ENCODE data around the gene ITGA1. TPM values are rescaled to one million over a fixed set of nuclear protein-coding genes. Genes with fewer than 3 reads are reported as not detected.

The ITGA1 gene
- total and polyA plus RNA-seq, 2 of the 8 experiments (the other 6 are each of a cell fraction or from before 2014, with no cell fraction given): 2.3 to 9.0 TPM

GRCh38 chr5:52844885-52845284 is 57.2 kb downstream of the ITGA1 start:
- no peak overlapping the region for H3K9ac ChIP-seq (replicated peaks in 1 of 4; ENCODE audit: extremely low read depth in 1 of 4, low read depth in 3 of 4, low read length in 3 of 4)
- no peak overlapping the region for H4K5ac ChIP-seq (ENCODE audit: insufficient read length, low read depth, low read length)
- no peak overlapping the region for H2BK120ac ChIP-seq (replicated peaks; ENCODE audit: low read depth, low read length)
- no peak for FAIRE-seq
- H3K4me2 ChIP-seq (ENCODE audit: insufficient read depth in 1 of 2, low read depth in 2 of 2, low read length in 2 of 2): no peak overlapping the region
- H3K9me3 ChIP-seq (ENCODE audit: insufficient read depth in 2 of 2, low read depth in 1 of 2, low read length in 1 of 2): no peaks in the 10 kb centered on the region
- no peak overlapping the region for H2AK5ac ChIP-seq (ENCODE audit: low read depth, low read length)
- peaks cover 0 to 2% (median 0%) of the 10 kb centered on the region in 4 experiments; a peak in 1 of 7 replicates for H3K27me3 ChIP-seq (replicated peaks in 1 of 4; ENCODE audit: control insufficient read depth in 3 of 4, extremely low read depth in 1 of 4, insufficient read depth in 3 of 4, low read length in 3 of 4)
- H3K14ac ChIP-seq (ENCODE audit: insufficient read length): no peak overlapping the region
- H2AFZ ChIP-seq (ENCODE audit: low read length): no peak overlapping the region
- no peak overlapping the region for H2BK12ac ChIP-seq (ENCODE audit: low read depth, low read length)
- H4K20me1 ChIP-seq (replicated peaks in 1 of 2; ENCODE audit: control insufficient read depth in 1 of 2, insufficient read depth in 2 of 2, low read length in 2 of 2): no peaks in the 10 kb centered on the region
- no peaks in the 10 kb centered on the region for H3K36me3 ChIP-seq (ENCODE audit: control insufficient read depth in 2 of 4, insufficient read depth in 4 of 4, low read length in 3 of 4)
- H3K23me2 ChIP-seq (ENCODE audit: low read depth, low read length): no peaks in the 10 kb centered on the region
- H2BK20ac ChIP-seq (ENCODE audit: low read length): no peak overlapping the region
- H3K4ac ChIP-seq (replicated peaks; ENCODE audit: insufficient read length, low read depth, low read length): no peak overlapping the region
- no peak overlapping the region for H4K8ac ChIP-seq (ENCODE audit: extremely low read depth, insufficient read depth, low read length)
- no peak overlapping the region for H3K18ac ChIP-seq (ENCODE audit: extremely low read depth, low read length)
- H3K27ac ChIP-seq (ENCODE audit: low read depth, low read length): no peak overlapping the region
- no peak for DNase-seq (ENCODE audit: low read depth in 1 of 2, low spot score in 2 of 2)
- WGBS, 2 experiments (ENCODE audit: extremely low coverage in 1 of 2, insufficient coverage in 1 of 2, insufficient read length in 1 of 2, insufficient replicate concordance in 2 of 2, low coverage in 1 of 2, low lambda C conversion rate in 2 of 2, missing lambda C conversion rate in 1 of 2): 81% methylated on average over 1 of the region's 1 CpG; no CpG with 5 or more reads in 1 of the 2 experiments
- H4K91ac ChIP-seq (replicated peaks; ENCODE audit: insufficient read length, low read length): no peak overlapping the region
- TF ChIP-seq TEAD4 (IDR thresholded peaks at IDR 0.05; ENCODE audit: low read depth, low read length) (no peak), TAF7 (optimal IDR thresholded peaks at IDR 0.05; ENCODE audit: borderline replicate concordance, low read depth, low read length) (no peak), YY1 (IDR thresholded peaks at IDR 0.05; ENCODE audit: low read depth, low read length) (no peak), SIN3A (conservative IDR thresholded peaks at IDR 0.05 in 1 of 2, IDR thresholded peaks at IDR 0.05 in 1 of 2; ENCODE audit: low read depth in 1 of 2, low read length in 2 of 2) (no peak), RAD21 (IDR thresholded peaks at IDR 0.05 in 1 of 2, conservative IDR thresholded peaks at IDR 0.05 in 1 of 2; ENCODE audit: low read depth in 2 of 2, low read length in 2 of 2) (no peak), NRF1 (IDR thresholded peaks at IDR 0.05; ENCODE audit: low read depth, low read length) (no peak), JUND (IDR thresholded peaks at IDR 0.05; ENCODE audit: low read length) (no peak)
- H3K79me2 ChIP-seq (ENCODE audit: control insufficient read depth in 1 of 2, insufficient read depth in 2 of 2, low read length in 2 of 2): no peaks in the 10 kb centered on the region
- CTCF ChIA-PET (ENCODE audit: partially characterized antibody): no interaction called here
- H3K23ac ChIP-seq (ENCODE audit: insufficient read length): no peak overlapping the region
- no peaks in the 10 kb centered on the region for H3K79me1 ChIP-seq (ENCODE audit: low read depth, low read length)
- H3K4me3 ChIP-seq (ENCODE audit: extremely low read depth in 1 of 4, insufficient read depth in 2 of 4, low read depth in 3 of 4, low read length in 4 of 4): no peak overlapping the region
- POLR2A ChIA-PET (ENCODE audit: partially characterized antibody): no interaction called here
- no peaks in the 10 kb centered on the region for H3K4me1 ChIP-seq (replicated peaks in 1 of 4; ENCODE audit: control insufficient read depth in 3 of 4, insufficient read depth in 4 of 4, low read length in 3 of 4)
- H3K56ac ChIP-seq (replicated peaks; ENCODE audit: insufficient read length, low read depth, low read length): no peak overlapping the region
- H2BK5ac ChIP-seq (ENCODE audit: low read depth, low read length): no peak overlapping the region
- H2BK15ac ChIP-seq (ENCODE audit: low read length): no peak overlapping the region
